Measurements from ENCODE around the gene FAM168A.

DNA sequence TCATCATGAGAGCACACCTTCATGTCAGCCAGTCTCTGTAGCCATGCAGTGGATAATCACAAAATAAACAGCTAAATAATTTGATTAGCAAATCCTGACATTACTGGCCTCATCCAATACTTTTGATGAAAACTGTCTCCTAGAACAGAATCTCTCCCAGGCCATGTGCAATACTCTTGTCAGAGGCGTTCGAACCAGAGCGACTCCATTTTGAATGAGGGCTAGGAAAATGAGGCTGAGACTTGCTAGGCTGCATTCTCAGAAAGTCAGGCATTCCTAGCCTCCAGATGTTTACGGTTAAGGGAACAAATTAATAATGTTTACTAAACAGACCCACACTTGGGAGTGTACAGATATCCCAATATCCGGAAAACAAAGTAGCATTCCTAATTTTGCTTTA is 69.9 kb downstream of the FAM168A start:
- TF ChIP-seq, protein P1, sequence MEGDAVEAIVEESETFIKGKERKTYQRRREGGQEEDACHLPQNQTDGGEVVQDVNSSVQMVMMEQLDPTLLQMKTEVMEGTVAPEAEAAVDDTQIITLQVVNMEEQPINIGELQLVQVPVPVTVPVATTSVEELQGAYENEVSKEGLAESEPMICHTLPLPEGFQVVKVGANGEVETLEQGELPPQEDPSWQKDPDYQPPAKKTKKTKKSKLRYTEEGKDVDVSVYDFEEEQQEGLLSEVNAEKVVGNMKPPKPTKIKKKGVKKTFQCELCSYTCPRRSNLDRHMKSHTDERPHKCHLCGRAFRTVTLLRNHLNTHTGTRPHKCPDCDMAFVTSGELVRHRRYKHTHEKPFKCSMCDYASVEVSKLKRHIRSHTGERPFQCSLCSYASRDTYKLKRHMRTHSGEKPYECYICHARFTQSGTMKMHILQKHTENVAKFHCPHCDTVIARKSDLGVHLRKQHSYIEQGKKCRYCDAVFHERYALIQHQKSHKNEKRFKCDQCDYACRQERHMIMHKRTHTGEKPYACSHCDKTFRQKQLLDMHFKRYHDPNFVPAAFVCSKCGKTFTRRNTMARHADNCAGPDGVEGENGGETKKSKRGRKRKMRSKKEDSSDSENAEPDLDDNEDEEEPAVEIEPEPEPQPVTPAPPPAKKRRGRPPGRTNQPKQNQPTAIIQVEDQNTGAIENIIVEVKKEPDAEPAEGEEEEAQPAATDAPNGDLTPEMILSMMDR (IDR thresholded peaks at IDR 0.05; ENCODE audit: low read depth, low read length, missing input control), result no peak
- TF ChIP-seq, protein P2, sequence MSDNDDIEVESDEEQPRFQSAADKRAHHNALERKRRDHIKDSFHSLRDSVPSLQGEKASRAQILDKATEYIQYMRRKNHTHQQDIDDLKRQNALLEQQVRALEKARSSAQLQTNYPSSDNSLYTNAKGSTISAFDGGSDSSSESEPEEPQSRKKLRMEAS (IDR thresholded peaks at IDR 0.05), result no peak
- no peak for TF ChIP-seq EGR1 (IDR thresholded peaks at IDR 0.05; ENCODE audit: low read depth in 2 of 2)
- TF ChIP-seq, protein P3, sequence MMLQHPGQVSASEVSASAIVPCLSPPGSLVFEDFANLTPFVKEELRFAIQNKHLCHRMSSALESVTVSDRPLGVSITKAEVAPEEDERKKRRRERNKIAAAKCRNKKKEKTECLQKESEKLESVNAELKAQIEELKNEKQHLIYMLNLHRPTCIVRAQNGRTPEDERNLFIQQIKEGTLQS (IDR thresholded peaks at IDR 0.05), result no peak
- TF ChIP-seq, protein P4, sequence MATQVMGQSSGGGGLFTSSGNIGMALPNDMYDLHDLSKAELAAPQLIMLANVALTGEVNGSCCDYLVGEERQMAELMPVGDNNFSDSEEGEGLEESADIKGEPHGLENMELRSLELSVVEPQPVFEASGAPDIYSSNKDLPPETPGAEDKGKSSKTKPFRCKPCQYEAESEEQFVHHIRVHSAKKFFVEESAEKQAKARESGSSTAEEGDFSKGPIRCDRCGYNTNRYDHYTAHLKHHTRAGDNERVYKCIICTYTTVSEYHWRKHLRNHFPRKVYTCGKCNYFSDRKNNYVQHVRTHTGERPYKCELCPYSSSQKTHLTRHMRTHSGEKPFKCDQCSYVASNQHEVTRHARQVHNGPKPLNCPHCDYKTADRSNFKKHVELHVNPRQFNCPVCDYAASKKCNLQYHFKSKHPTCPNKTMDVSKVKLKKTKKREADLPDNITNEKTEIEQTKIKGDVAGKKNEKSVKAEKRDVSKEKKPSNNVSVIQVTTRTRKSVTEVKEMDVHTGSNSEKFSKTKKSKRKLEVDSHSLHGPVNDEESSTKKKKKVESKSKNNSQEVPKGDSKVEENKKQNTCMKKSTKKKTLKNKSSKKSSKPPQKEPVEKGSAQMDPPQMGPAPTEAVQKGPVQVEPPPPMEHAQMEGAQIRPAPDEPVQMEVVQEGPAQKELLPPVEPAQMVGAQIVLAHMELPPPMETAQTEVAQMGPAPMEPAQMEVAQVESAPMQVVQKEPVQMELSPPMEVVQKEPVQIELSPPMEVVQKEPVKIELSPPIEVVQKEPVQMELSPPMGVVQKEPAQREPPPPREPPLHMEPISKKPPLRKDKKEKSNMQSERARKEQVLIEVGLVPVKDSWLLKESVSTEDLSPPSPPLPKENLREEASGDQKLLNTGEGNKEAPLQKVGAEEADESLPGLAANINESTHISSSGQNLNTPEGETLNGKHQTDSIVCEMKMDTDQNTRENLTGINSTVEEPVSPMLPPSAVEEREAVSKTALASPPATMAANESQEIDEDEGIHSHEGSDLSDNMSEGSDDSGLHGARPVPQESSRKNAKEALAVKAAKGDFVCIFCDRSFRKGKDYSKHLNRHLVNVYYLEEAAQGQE (IDR thresholded peaks at IDR 0.05), result no peak
- TF ChIP-seq RAD21 (IDR thresholded peaks at IDR 0.05), result no peak
- no peak for TF ChIP-seq YY1 (IDR thresholded peaks at IDR 0.05)
- TF ChIP-seq TAF1 (conservative IDR thresholded peaks at IDR 0.05), result no peak
- no peak for TF ChIP-seq HNF4G (IDR thresholded peaks at IDR 0.05)
- TF ChIP-seq GABPA (IDR thresholded peaks at IDR 0.05 in 1 of 2, conservative IDR thresholded peaks at IDR 0.05 in 1 of 2), result no peak
- no peak for TF ChIP-seq JUND (IDR thresholded peaks at IDR 0.05)
- TF ChIP-seq FOXA1 (IDR thresholded peaks at IDR 0.05), result no peak
- no peak for TF ChIP-seq FOXA2 (IDR thresholded peaks at IDR 0.05)
- TF ChIP-seq SP1 (IDR thresholded peaks at IDR 0.05), result no peak

Measured in liver (tissue), 3 donors.